Suprapubic skin (tissue), 4 donors: ENCODE data around the gene SORCS2.

Experiments
- EP300 ChIP-seq: sonication (generic); formaldehyde crosslinking; IDR thresholded peaks from one replicate; pipeline ENCODE4 v1.6.1; 2017; ENCODE audit warnings: antibody characterized with exemption
- POLR2A ChIP-seq, 2 donors: fragments of 450-650 bp; IDR thresholded peaks; one replicate each; pipeline ENCODE4 v1.6.1; 2017; ENCODE audit warnings: antibody characterized with exemption in 2 of 2, mild to moderate bottlenecking in 2 of 2, moderate library complexity in 2 of 2
- POLR2AphosphoS5 ChIP-seq, 3 donors: sonication (generic); formaldehyde crosslinking; IDR thresholded peaks; one replicate each; pipeline ENCODE4 v1.6.1; 2017; ENCODE audit warnings: antibody characterized with exemption in 3 of 3
- TF ChIP-seq, protein P1 (sequence below), 2 donors: fragments of 200-600 bp in 1 of 2; fragments of 450-650 bp in 1 of 2; sonication (generic) in 1 of 2; IDR thresholded peaks; one replicate each; pipeline ENCODE4 v1.5.1; 2016 to 2019; ENCODE audit warnings: antibody characterized with exemption in 2 of 2, mild to moderate bottlenecking in 1 of 2, moderate library complexity in 1 of 2

GRCh38 chr4:7415927-7416686, 223.8 kb downstream of the SORCS2 start:
- TF ChIP-seq, protein P1, sequence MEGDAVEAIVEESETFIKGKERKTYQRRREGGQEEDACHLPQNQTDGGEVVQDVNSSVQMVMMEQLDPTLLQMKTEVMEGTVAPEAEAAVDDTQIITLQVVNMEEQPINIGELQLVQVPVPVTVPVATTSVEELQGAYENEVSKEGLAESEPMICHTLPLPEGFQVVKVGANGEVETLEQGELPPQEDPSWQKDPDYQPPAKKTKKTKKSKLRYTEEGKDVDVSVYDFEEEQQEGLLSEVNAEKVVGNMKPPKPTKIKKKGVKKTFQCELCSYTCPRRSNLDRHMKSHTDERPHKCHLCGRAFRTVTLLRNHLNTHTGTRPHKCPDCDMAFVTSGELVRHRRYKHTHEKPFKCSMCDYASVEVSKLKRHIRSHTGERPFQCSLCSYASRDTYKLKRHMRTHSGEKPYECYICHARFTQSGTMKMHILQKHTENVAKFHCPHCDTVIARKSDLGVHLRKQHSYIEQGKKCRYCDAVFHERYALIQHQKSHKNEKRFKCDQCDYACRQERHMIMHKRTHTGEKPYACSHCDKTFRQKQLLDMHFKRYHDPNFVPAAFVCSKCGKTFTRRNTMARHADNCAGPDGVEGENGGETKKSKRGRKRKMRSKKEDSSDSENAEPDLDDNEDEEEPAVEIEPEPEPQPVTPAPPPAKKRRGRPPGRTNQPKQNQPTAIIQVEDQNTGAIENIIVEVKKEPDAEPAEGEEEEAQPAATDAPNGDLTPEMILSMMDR (IDR thresholded peaks at IDR 0.05), result no peak
- TF ChIP-seq POLR2AphosphoS5 (IDR thresholded peaks at IDR 0.05) (no peak), POLR2A (IDR thresholded peaks at IDR 0.05) (no peak), EP300 (no peak)
